ENCODE data around the gene TRIP12. TPM values are rescaled to one million over a fixed set of nuclear protein-coding genes. Genes with fewer than 3 reads are reported as not detected.

TRIP12 gene
- total RNA-seq, 2 experiments from 2014 or later = 151 to 178 TPM

- H3K9me3 ChIP-seq (ENCODE audit: control insufficient read depth in 1 of 2, insufficient read depth in 1 of 2, low read length in 2 of 2) = no peaks in the 10 kb centered on the region
- ChIA-PET CTCF (interaction anchor here (0.9 to 1.2 kb wide), 2 partner anchors 11 to 16 kb away, joined by 4 read pairs; no protein-coding TSS in a partner anchor), POLR2A (no interaction called here)
- intact Hi-C loops (cut with DNase I, micrococcal nuclease) = no loop called here
- no peak for TF ChIP-seq CTCF (IDR thresholded peaks at IDR 0.05)
- H3K36me3 ChIP-seq (ENCODE audit: insufficient read depth, low read length) = peaks cover 37% of the 10 kb centered on the region
- H3K27me3 ChIP-seq (ENCODE audit: control insufficient read depth in 1 of 2, insufficient read depth in 2 of 2, low read length in 2 of 2) = no peaks in the 10 kb centered on the region
- no peak overlapping the region for H3K27ac ChIP-seq (ENCODE audit: low read depth in 1 of 2, low read length in 2 of 2)
- Mint-ChIP-seq H3K4me1 (ENCODE audit: low read depth) (peaks cover 70% of the 10 kb centered on the region), H3K4me3 (peak overlapping the region; percentile 20), H3K9me3 (no peaks in the 10 kb centered on the region), H3K27ac (peak overlapping the region; percentile 65), H3K36me3 (ENCODE audit: low read depth) (peaks cover 87% of the 10 kb centered on the region), H3K27me3 (no peaks in the 10 kb centered on the region)
- DNase-seq (peak in 1 of 14 experiments; percentile 11), ATAC-seq (ENCODE audit: poor library complexity) (no peak)
- H3K4me3 ChIP-seq (ENCODE audit: low read length) = no peak overlapping the region
- H3K4me1 ChIP-seq (ENCODE audit: insufficient read depth, low read length) = no peaks in the 10 kb centered on the region
Observed at GRCh38 chr2:229873123-229873581, 48.7 kb downstream of the TRIP12 start.

- no peak for ATAC-seq (ENCODE audit: poor library complexity)
- Histone ChIP-seq H3K36me3 (ENCODE audit: insufficient read depth, low read length) (peaks cover 32% of the 10 kb centered on the region), H3K27me3 (ENCODE audit: control insufficient read depth in 1 of 2, insufficient read depth in 2 of 2, low read length in 2 of 2) (no peaks in the 10 kb centered on the region), H3K27ac (ENCODE audit: low read depth in 1 of 2, low read length in 2 of 2) (no peak overlapping the region), H3K4me1 (ENCODE audit: insufficient read depth, low read length) (no peaks in the 10 kb centered on the region), H3K9me3 (ENCODE audit: control insufficient read depth in 1 of 2, insufficient read depth in 1 of 2, low read length in 2 of 2) (no peaks in the 10 kb centered on the region), H3K4me3 (ENCODE audit: low read length) (no peak overlapping the region)
- ChIA-PET CTCF (interaction anchor here (0.7 kb wide), 1 partner anchor 9 kb away, joined by 3 read pairs; no protein-coding TSS in a partner anchor), POLR2A (interaction anchor here (0.5 kb wide), 1 partner anchor 9 kb away, joined by 3 read pairs; no protein-coding TSS in a partner anchor)
- intact Hi-C loops (cut with DNase I, micrococcal nuclease) = no loop called here
- no peak for TF ChIP-seq CTCF (IDR thresholded peaks at IDR 0.05)
- H3K4me3 Mint-ChIP-seq = no peak overlapping the region
- H3K36me3 Mint-ChIP-seq (ENCODE audit: low read depth) = peaks cover 87% of the 10 kb centered on the region
- no peaks in the 10 kb centered on the region for H3K27me3 Mint-ChIP-seq
- no peak for DNase-seq
- peaks cover 83% of the 10 kb centered on the region for H3K4me1 Mint-ChIP-seq (ENCODE audit: low read depth)
- H3K9me3 Mint-ChIP-seq = no peaks in the 10 kb centered on the region
- no peak overlapping the region for H3K27ac Mint-ChIP-seq
Observed at GRCh38 chr2:229870903-229871656, 50.7 kb downstream of the TRIP12 start.

GRCh38 chr2:229869226-229869625 lies 52.6 kb downstream of the TRIP12 start:
- Mint-ChIP-seq H3K9me3 (no peaks in the 10 kb centered on the region), H3K36me3 (ENCODE audit: low read depth) (peaks cover 75% of the 10 kb centered on the region), H3K27ac (peak overlapping the region; percentile 24), H3K4me1 (ENCODE audit: low read depth) (peaks cover 81% of the 10 kb centered on the region), H3K4me3 (no peak overlapping the region), H3K27me3 (no peaks in the 10 kb centered on the region)
- intact Hi-C loops (cut with DNase I, micrococcal nuclease) = no loop called here
- DNase-seq (no peak), ATAC-seq (ENCODE audit: poor library complexity) (no peak)
- no peak for TF ChIP-seq CTCF (IDR thresholded peaks at IDR 0.05)
- ChIA-PET POLR2A (no interaction called here), CTCF (interaction anchor here (1.2 kb wide), 1 partner anchor 68 kb away, joined by 4 read pairs; no protein-coding TSS in a partner anchor)
- H3K36me3 ChIP-seq (ENCODE audit: insufficient read depth, low read length) = peaks cover 32% of the 10 kb centered on the region
- H3K4me3 ChIP-seq (ENCODE audit: low read length) = no peak overlapping the region
- H3K27ac ChIP-seq (ENCODE audit: low read depth in 1 of 2, low read length in 2 of 2) = no peak overlapping the region
- H3K9me3 ChIP-seq (ENCODE audit: control insufficient read depth in 1 of 2, insufficient read depth in 1 of 2, low read length in 2 of 2) = no peaks in the 10 kb centered on the region
- no peaks in the 10 kb centered on the region for H3K27me3 ChIP-seq (ENCODE audit: control insufficient read depth in 1 of 2, insufficient read depth in 2 of 2, low read length in 2 of 2)
- H3K4me1 ChIP-seq (ENCODE audit: insufficient read depth, low read length) = peaks cover 4% of the 10 kb centered on the region
